ENCODE measurements around the gene CLCNKA. TPM values are rescaled to one million over a fixed set of nuclear protein-coding genes. Genes with fewer than 3 reads are reported as not detected.

CLCNKA gene
- total RNA-seq, 1 donor from 2014 or later: 3.2 TPM

DNA sequence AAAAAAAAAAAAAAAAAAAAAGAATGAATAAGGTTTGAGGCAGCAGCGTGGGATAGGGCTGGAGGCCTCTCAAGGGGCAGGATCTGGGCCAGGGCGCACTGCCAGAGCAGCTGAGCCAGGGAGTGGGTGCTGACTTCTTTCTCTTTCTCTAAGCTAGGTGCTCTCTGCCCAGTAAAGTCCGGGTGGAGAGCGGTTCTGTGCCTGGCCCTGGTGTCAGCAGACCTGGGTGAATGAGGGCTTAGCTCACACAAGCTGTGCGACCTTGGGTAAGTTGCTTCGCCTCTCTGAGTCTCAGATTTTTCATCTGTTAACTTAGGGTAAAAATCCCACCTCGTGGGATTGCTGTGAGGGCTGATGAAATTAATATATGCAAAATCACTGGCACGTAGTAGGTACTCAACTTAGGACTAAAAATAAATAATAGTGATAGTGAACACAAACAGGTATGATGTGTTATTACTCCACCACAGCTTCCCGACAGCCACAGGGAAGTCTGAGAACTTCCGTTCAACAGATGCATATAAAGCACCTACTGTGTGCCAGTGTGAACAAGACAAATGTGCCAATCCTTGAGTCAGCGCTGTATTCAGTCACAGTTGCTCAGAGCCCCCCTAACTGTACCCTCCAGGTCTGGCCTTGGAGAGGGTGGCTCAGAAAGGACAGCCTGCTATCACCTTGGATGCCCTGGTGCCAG is 53.6 kb downstream of the CLCNKA start:
- Mint-ChIP-seq H3K9me3 (no peaks in the 10 kb centered on the region), H3K27ac (no peak overlapping the region), H3K36me3 (no peaks in the 10 kb centered on the region), H3K27me3 (ENCODE audit: low read depth) (peaks cover 8% of the 10 kb centered on the region), H3K4me3 (no peak overlapping the region), H3K4me1 (peaks cover 15% of the 10 kb centered on the region)
- TF ChIP-seq, protein P1, sequence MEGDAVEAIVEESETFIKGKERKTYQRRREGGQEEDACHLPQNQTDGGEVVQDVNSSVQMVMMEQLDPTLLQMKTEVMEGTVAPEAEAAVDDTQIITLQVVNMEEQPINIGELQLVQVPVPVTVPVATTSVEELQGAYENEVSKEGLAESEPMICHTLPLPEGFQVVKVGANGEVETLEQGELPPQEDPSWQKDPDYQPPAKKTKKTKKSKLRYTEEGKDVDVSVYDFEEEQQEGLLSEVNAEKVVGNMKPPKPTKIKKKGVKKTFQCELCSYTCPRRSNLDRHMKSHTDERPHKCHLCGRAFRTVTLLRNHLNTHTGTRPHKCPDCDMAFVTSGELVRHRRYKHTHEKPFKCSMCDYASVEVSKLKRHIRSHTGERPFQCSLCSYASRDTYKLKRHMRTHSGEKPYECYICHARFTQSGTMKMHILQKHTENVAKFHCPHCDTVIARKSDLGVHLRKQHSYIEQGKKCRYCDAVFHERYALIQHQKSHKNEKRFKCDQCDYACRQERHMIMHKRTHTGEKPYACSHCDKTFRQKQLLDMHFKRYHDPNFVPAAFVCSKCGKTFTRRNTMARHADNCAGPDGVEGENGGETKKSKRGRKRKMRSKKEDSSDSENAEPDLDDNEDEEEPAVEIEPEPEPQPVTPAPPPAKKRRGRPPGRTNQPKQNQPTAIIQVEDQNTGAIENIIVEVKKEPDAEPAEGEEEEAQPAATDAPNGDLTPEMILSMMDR (IDR thresholded peaks at IDR 0.05; ENCODE audit: unreplicated experiment): no peak
- DNase-seq (ENCODE audit: low spot score in 2 of 2, unreplicated experiment in 2 of 2): no peak

DNA sequence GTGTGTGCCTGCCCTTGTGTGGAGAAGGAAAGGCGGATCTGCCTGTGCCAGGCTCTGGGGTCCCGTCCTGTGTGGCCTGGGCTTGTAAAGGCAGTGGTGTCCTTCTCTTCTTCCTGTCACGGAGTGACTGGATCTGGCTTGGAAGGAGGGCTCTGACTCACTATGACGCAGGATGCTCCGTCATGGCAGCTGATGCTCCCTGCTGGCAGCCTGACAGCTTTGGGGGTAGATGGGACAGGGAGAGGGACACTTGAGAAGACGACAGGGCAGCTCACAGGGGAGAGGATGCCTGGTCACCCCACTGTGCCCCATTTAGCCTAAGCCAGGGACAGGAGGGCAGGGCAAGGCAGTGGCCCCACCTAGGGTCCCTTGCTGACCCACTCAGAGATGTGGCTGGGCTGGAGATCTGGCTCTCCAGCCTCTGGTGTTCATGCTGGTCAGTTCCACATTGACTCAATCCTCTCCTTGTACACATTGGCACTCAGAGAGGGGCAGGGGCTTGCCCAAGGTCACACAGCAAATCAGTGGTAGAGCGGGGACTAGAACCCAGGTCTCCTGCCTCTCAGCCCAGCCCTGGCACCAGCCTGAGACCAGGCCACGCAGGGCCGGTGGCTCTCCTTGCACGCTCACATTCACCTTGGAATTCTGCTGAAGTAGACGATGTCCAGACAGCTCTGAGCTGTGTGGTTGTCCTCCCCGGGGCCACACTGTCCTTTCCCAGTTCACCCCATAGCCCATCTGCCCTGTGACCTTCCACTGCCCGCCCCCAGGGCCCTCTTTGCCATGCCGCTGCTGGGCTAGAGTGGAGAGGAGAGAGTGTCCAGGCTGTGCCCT is 54.4 kb downstream of the CLCNKA start:
- H3K36me3 Mint-ChIP-seq: no peaks in the 10 kb centered on the region
- no peak overlapping the region for H3K27ac Mint-ChIP-seq
- H3K27me3 Mint-ChIP-seq (ENCODE audit: low read depth): peaks cover 8% of the 10 kb centered on the region
- TF ChIP-seq, protein P1 (IDR thresholded peaks at IDR 0.05; ENCODE audit: unreplicated experiment): no peak
- no peaks in the 10 kb centered on the region for H3K9me3 Mint-ChIP-seq
- no peak for DNase-seq (ENCODE audit: low spot score in 2 of 2, unreplicated experiment in 2 of 2)
- H3K4me3 Mint-ChIP-seq: no peak overlapping the region
- H3K4me1 Mint-ChIP-seq: peaks cover 15% of the 10 kb centered on the region

DNA sequence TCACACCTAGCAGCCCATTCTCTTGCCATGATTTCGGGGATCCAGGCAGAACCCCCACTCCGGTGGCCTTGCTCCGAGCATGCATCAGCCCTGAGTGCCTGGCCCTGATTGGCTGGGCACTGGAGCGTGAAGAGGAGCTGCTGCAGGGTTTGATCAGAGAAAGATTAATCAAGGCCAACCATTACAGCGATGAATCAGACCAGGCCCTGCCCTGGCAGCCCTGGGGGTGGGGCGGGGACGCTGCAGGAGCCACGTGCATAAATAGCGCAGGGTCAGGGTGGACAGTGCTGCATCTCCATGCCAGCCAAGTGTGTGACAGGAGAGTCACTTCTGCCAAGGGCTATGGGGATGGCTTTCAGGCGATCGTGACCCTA is 55.0 kb downstream of the CLCNKA start:
- H3K9me3 Mint-ChIP-seq: no peaks in the 10 kb centered on the region
- H3K27ac Mint-ChIP-seq: no peak overlapping the region
- peaks cover 8% of the 10 kb centered on the region for H3K27me3 Mint-ChIP-seq (ENCODE audit: low read depth)
- H3K4me3 Mint-ChIP-seq: no peak overlapping the region
- TF ChIP-seq, protein P1 (IDR thresholded peaks at IDR 0.05; ENCODE audit: unreplicated experiment): no peak
- no peaks in the 10 kb centered on the region for H3K36me3 Mint-ChIP-seq
- peaks cover 15% of the 10 kb centered on the region for H3K4me1 Mint-ChIP-seq
- DNase-seq (ENCODE audit: low spot score in 2 of 2, unreplicated experiment in 2 of 2): no peak

DNA sequence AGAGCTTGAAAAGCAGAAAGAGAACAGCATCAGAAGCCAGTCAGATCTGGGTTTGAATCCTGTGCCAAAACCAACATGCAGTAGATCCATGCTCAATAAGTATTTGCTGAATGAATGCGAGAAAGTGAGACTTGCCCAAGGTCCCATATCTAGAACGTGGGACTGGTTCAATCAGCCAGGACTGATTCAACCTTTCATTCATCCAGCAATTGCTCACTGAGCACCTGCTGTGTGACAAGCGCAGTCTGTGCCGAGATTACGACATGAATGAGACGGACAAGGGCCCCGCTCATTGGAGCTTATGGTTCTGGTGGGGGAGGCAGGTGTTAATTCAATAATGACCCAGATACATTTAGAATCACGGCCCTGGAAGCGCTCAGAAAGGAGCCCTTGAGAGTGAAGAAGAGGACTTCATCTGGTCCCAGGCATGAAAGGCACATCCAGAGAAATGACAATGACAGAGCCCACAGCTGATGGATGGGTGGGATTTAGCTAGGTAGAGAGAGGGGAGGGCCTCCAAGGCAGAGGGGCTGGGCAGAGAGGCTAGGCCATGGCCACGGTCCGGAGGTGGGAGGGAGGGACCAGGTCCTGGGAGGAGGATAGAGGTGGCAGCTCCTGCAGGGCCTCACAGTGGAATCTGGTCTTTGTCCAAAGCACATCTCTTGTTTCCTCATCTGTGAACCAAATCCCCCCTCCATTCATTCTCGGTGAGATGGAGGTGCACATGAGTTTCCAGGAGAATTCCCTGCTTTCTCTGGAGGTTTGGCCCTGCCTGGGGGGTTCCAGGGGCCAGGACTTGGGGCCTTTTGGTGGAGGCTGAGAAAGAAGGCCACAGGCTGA is 55.8 kb downstream of the CLCNKA start:
- H3K36me3 Mint-ChIP-seq: no peaks in the 10 kb centered on the region
- peaks cover 8% of the 10 kb centered on the region for H3K27me3 Mint-ChIP-seq (ENCODE audit: low read depth)
- peak overlapping the region; percentile 51 for H3K27ac Mint-ChIP-seq
- peaks cover 15% of the 10 kb centered on the region for H3K4me1 Mint-ChIP-seq
- TF ChIP-seq, protein P1 (IDR thresholded peaks at IDR 0.05; ENCODE audit: unreplicated experiment): no peak
- H3K4me3 Mint-ChIP-seq: no peak overlapping the region
- DNase-seq (ENCODE audit: low spot score in 2 of 2, unreplicated experiment in 2 of 2): no peak
- no peaks in the 10 kb centered on the region for H3K9me3 Mint-ChIP-seq

DNA sequence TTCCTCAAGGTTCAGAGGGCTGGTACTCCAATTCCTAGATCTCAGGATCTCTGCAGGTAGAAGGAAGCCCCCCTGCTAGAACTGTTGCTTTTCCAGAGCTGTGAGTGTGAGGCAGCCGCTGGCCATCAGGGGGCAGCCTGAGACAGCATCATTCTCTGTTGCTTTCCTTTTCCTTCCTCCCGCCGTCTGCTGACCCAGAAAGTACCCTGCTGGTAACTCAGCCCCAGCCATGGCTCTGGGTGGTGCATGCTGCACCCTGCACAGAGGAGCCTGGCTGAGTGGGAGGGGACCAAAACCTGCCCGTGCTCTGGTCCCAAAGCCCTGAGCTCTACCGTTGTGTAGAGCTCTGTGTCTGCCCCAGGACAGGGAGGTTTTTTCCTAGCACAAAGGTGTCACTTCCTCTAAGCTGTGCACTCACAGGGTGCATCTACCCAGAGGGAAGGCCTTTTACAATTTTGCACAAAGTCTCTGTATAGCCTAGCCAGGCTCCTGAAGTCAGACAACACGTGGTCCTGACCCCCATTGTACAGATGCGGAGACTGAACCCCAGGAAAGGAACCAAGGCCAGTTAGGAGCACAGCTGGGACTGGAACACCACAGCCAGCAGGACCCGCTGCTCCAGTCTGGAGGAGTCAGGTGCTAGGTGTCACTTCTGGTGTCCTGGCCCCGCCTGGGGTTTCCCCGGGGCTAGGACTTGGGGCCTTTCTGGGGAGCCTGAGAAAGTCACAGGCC is 57.3 kb downstream of the CLCNKA start:
- Mint-ChIP-seq H3K27ac (peak overlapping the region; percentile 64), H3K36me3 (no peaks in the 10 kb centered on the region), H3K4me3 (no peak overlapping the region), H3K9me3 (no peaks in the 10 kb centered on the region), H3K4me1 (peaks cover 11% of the 10 kb centered on the region), H3K27me3 (ENCODE audit: low read depth) (peaks cover 4% of the 10 kb centered on the region)
- DNase-seq (ENCODE audit: low spot score in 2 of 2, unreplicated experiment in 2 of 2): peak; percentile 58 to 88
- TF ChIP-seq, protein P1 (IDR thresholded peaks at IDR 0.05; ENCODE audit: unreplicated experiment): peak; percentile 77
